ENCODE data around the gene CREBZF. TPM values are rescaled to one million over a fixed set of nuclear protein-coding genes. Genes with fewer than 3 reads are reported as not detected.

The CREBZF gene
- total and polyA plus RNA-seq, 9 of the 15 experiments (the other 6 are each of a cell fraction or from before 2014, with no cell fraction given), result 7.2 to 70.2 (median 40.5) TPM

DNA sequence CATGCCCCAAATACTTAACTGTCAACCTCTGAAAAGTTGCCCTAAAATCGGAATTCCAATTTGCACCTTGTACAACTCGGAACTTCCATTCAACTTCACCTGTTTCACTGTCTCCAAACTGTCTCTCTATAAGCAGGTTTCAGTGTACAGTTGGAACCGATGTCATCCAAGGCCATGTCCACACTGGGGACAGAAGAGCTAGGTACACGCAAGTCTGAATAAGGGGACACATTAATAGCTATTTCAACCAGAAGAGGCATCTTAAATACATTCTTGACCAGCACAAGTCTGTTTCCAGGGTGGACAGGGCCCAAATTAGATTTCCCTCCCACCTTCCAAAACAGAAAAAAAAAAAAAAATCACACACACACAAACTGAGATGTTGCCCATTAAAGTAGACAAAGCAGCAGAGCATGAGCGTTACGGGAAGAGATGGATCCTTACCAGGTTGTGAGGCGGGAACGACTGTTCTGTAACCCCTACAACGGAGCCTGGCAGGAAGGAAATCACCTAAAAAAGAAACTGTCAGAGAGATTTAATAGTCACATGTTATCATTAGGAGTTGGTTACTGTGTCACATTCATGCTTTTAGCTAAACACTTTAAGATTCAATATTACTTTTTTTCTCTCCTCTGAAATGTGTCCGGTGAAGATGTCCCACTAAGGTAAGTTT is 1.7 kb downstream of the CREBZF start (continued):
- TF ChIP-seq, protein P1, sequence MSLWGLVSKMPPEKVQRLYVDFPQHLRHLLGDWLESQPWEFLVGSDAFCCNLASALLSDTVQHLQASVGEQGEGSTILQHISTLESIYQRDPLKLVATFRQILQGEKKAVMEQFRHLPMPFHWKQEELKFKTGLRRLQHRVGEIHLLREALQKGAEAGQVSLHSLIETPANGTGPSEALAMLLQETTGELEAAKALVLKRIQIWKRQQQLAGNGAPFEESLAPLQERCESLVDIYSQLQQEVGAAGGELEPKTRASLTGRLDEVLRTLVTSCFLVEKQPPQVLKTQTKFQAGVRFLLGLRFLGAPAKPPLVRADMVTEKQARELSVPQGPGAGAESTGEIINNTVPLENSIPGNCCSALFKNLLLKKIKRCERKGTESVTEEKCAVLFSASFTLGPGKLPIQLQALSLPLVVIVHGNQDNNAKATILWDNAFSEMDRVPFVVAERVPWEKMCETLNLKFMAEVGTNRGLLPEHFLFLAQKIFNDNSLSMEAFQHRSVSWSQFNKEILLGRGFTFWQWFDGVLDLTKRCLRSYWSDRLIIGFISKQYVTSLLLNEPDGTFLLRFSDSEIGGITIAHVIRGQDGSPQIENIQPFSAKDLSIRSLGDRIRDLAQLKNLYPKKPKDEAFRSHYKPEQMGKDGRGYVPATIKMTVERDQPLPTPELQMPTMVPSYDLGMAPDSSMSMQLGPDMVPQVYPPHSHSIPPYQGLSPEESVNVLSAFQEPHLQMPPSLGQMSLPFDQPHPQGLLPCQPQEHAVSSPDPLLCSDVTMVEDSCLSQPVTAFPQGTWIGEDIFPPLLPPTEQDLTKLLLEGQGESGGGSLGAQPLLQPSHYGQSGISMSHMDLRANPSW (CRISPR knock-in tag; IDR thresholded peaks at IDR 0.05), result no peak
- TF ChIP-seq, protein P2, sequence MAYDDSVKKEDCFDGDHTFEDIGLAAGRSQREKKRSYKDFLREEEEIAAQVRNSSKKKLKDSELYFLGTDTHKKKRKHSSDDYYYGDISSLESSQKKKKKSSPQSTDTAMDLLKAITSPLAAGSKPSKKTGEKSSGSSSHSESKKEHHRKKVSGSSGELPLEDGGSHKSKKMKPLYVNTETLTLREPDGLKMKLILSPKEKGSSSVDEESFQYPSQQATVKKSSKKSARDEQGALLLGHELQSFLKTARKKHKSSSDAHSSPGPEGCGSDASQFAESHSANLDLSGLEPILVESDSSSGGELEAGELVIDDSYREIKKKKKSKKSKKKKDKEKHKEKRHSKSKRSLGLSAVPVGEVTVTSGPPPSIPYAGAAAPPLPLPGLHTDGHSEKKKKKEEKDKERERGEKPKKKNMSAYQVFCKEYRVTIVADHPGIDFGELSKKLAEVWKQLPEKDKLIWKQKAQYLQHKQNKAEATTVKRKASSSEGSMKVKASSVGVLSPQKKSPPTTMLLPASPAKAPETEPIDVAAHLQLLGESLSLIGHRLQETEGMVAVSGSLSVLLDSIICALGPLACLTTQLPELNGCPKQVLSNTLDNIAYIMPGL (CRISPR knock-in tag; IDR thresholded peaks at IDR 0.05), result 0 out of 2 replicates have a peak, but pooled peaks have one; percentile 4
- TF ChIP-seq NBN (IDR thresholded peaks at IDR 0.05; ENCODE audit: low read depth), result no peak
- TF ChIP-seq PTBP1 (IDR thresholded peaks at IDR 0.05; ENCODE audit: low read depth, low read length), result no peak
- TF ChIP-seq, protein P3, sequence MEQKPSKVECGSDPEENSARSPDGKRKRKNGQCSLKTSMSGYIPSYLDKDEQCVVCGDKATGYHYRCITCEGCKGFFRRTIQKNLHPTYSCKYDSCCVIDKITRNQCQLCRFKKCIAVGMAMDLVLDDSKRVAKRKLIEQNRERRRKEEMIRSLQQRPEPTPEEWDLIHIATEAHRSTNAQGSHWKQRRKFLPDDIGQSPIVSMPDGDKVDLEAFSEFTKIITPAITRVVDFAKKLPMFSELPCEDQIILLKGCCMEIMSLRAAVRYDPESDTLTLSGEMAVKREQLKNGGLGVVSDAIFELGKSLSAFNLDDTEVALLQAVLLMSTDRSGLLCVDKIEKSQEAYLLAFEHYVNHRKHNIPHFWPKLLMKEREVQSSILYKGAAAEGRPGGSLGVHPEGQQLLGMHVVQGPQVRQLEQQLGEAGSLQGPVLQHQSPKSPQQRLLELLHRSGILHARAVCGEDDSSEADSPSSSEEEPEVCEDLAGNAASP (IDR thresholded peaks at IDR 0.05), result 0 out of 2 replicates have a peak, but pooled peaks have one; percentile 20
- no peak for TF ChIP-seq BCOR (IDR thresholded peaks at IDR 0.05)
- peak; percentile 26 for TF ChIP-seq RBM25 (IDR thresholded peaks at IDR 0.05; ENCODE audit: low read depth, low read length, severe bottlenecking)
- no peak for TF ChIP-seq ZNF143 (CRISPR knock-in tag; IDR thresholded peaks at IDR 0.05)
- TF ChIP-seq PML (IDR thresholded peaks at IDR 0.05; ENCODE audit: low read length), result no peak
- TF ChIP-seq HNRNPUL1 (IDR thresholded peaks at IDR 0.05; ENCODE audit: low read length), result no peak
- TF ChIP-seq DNMT1 (IDR thresholded peaks at IDR 0.05), result no peak
- TF ChIP-seq, protein P4, sequence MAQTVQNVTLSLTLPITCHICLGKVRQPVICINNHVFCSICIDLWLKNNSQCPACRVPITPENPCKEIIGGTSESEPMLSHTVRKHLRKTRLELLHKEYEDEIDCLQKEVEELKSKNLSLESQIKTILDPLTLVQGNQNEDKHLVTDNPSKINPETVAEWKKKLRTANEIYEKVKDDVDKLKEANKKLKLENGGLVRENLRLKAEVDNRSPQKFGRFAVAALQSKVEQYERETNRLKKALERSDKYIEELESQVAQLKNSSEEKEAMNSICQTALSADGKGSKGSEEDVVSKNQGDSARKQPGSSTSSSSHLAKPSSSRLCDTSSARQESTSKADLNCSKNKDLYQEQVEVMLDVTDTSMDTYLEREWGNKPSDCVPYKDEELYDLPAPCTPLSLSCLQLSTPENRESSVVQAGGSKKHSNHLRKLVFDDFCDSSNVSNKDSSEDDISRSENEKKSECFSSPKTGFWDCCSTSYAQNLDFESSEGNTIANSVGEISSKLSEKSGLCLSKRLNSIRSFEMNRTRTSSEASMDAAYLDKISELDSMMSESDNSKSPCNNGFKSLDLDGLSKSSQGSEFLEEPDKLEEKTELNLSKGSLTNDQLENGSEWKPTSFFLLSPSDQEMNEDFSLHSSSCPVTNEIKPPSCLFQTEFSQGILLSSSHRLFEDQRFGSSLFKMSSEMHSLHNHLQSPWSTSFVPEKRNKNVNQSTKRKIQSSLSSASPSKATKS (CRISPR knock-in tag; IDR thresholded peaks at IDR 0.05), result no peak
- TF ChIP-seq ADNP (tag; IDR thresholded peaks at IDR 0.05), result no peak
- TF ChIP-seq, protein P5, sequence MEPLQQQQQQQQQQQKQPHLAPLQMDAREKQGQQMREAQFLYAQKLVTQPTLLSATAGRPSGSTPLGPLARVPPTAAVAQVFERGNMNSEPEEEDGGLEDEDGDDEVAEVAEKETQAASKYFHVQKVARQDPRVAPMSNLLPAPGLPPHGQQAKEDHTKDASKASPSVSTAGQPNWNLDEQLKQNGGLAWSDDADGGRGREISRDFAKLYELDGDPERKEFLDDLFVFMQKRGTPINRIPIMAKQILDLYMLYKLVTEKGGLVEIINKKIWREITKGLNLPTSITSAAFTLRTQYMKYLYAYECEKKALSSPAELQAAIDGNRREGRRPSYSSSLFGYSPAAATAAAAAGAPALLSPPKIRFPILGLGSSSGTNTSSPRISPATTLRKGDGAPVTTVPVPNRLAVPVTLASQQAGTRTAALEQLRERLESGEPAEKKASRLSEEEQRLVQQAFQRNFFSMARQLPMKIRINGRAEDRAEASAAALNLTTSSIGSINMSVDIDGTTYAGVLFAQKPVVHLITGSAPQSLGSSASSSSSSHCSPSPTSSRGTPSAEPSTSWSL (CRISPR knock-in tag; IDR thresholded peaks at IDR 0.05; ENCODE audit: borderline replicate concordance), result no peak
- no peak for TF ChIP-seq ZNF830 (CRISPR knock-in tag; IDR thresholded peaks at IDR 0.05)
- TF ChIP-seq, protein P6, sequence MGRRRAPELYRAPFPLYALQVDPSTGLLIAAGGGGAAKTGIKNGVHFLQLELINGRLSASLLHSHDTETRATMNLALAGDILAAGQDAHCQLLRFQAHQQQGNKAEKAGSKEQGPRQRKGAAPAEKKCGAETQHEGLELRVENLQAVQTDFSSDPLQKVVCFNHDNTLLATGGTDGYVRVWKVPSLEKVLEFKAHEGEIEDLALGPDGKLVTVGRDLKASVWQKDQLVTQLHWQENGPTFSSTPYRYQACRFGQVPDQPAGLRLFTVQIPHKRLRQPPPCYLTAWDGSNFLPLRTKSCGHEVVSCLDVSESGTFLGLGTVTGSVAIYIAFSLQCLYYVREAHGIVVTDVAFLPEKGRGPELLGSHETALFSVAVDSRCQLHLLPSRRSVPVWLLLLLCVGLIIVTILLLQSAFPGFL (CRISPR knock-in tag; IDR thresholded peaks at IDR 0.05), result no peak
- no peak for TF ChIP-seq ZNF551 (CRISPR knock-in tag; IDR thresholded peaks at IDR 0.05)

Measured in K562 (cell line).